Astrocyte (in vitro differentiated cells and primary cell): Measurements from ENCODE around the gene TICRR. TPM values are rescaled to one million over a fixed set of nuclear protein-coding genes. Genes with fewer than 3 reads are reported as not detected.

Experiments
- DNase-seq: peaks from one replicate; pipeline ENCODE4 v3.0.0-alpha.2; 2010; ENCODE audit warnings: low read depth
- FAIRE-seq: peaks from 2 replicates; lab custom pipeline; 2011; peaks lifted over from hg19 to GRCh38; lab: Jason Lieb, UNC
- H2AFZ ChIP-seq: 2 replicates; pipeline ENCODE4 v1.6.0; 2012; ENCODE audit warnings: low read depth, low read length, inconsistent platforms
- H3K27ac ChIP-seq: 2 replicates; pipeline ENCODE4 v1.5.1; 2011; ENCODE audit warnings: low read depth, low read length, inconsistent platforms
- H3K27me3 ChIP-seq: 2 replicates; pipeline ENCODE4 v1.6.0; 2011; ENCODE audit warnings: low read length, inconsistent platforms; ENCODE audit not compliant: insufficient read depth
- H3K36me3 ChIP-seq: 2 replicates; pipeline ENCODE4 v1.5.1; 2011; ENCODE audit warnings: low read length, inconsistent platforms; ENCODE audit not compliant: insufficient read depth
- H3K4me1 ChIP-seq: 2 replicates; pipeline ENCODE4 v1.5.1; 2011; ENCODE audit warnings: low read length, inconsistent platforms; ENCODE audit not compliant: insufficient read depth
- H3K4me2 ChIP-seq: 2 replicates; pipeline ENCODE4 v1.6.0; 2012; ENCODE audit warnings: low read length, inconsistent platforms
- H3K4me3 ChIP-seq: 2 replicates; pipeline ENCODE4 v1.5.1; 2011; ENCODE audit warnings: low read depth, mild to moderate bottlenecking, low read length, inconsistent platforms; ENCODE audit not compliant: insufficient read depth
- H3K79me2 ChIP-seq: 2 replicates; pipeline ENCODE4 v1.6.0; 2012; ENCODE audit warnings: mild to moderate bottlenecking, low read length, inconsistent platforms; ENCODE audit not compliant: insufficient read depth
- H3K9ac ChIP-seq: 2 replicates; pipeline ENCODE4 v1.6.0; 2012; ENCODE audit warnings: mild to moderate bottlenecking, low read length, inconsistent platforms
- H3K9me3 ChIP-seq: 2 replicates; pipeline ENCODE4 v1.5.1; 2012; ENCODE audit warnings: low read depth, mild to moderate bottlenecking, low read length, inconsistent platforms; ENCODE audit not compliant: insufficient read depth
- H4K20me1 ChIP-seq: 2 replicates; pipeline ENCODE4 v1.6.0; 2012; ENCODE audit warnings: low read length, inconsistent platforms; ENCODE audit not compliant: insufficient read depth
- H3K27ac Mint-ChIP-seq: one replicate; pipeline ENCODE4 v1.8.0; 2021; ENCODE audit warnings: mild to moderate bottlenecking, mixed read lengths; ENCODE audit not compliant: unreplicated experiment
- H3K27me3 Mint-ChIP-seq: one replicate; pipeline ENCODE4 v1.8.0; 2021; ENCODE audit warnings: low read depth, mixed read lengths; ENCODE audit not compliant: unreplicated experiment
- H3K36me3 Mint-ChIP-seq: one replicate; pipeline ENCODE4 v1.8.0; 2021; ENCODE audit warnings: low read depth, mixed read lengths; ENCODE audit not compliant: unreplicated experiment
- H3K4me1 Mint-ChIP-seq: one replicate; pipeline ENCODE4 v1.8.0; 2021; ENCODE audit warnings: low read depth, mixed read lengths; ENCODE audit not compliant: unreplicated experiment
- H3K4me3 Mint-ChIP-seq: one replicate; pipeline ENCODE4 v1.8.0; 2021; ENCODE audit warnings: mild to moderate bottlenecking, moderate library complexity, mixed read lengths; ENCODE audit not compliant: unreplicated experiment
- H3K9me3 Mint-ChIP-seq: one replicate; pipeline ENCODE4 v1.8.0; 2021; ENCODE audit warnings: mild to moderate bottlenecking, mixed read lengths; ENCODE audit not compliant: unreplicated experiment
- EZH2 ChIP-seq: IDR thresholded peaks from 2 replicates; pipeline ENCODE4 v1.6.1; 2012; ENCODE audit warnings: mild to moderate bottlenecking, low read length, inconsistent platforms; ENCODE audit not compliant: insufficient read depth
- total RNA-seq: library from RNA; stranded (reverse); gene quantifications from 2 replicates; pipeline ENCODE4 v1.2.1, GENCODE V29; 2021
- TF ChIP-seq, protein P1 (sequence below): IDR thresholded peaks from 2 replicates; pipeline ENCODE4 v1.5.1; 2011; ENCODE audit warnings: low read depth, mild to moderate bottlenecking, inconsistent platforms, low read length, moderate library complexity; ENCODE audit not compliant: insufficient read depth

The TICRR gene
- total RNA-seq, 1 donor from 2014 or later = 2.9 TPM

DNA sequence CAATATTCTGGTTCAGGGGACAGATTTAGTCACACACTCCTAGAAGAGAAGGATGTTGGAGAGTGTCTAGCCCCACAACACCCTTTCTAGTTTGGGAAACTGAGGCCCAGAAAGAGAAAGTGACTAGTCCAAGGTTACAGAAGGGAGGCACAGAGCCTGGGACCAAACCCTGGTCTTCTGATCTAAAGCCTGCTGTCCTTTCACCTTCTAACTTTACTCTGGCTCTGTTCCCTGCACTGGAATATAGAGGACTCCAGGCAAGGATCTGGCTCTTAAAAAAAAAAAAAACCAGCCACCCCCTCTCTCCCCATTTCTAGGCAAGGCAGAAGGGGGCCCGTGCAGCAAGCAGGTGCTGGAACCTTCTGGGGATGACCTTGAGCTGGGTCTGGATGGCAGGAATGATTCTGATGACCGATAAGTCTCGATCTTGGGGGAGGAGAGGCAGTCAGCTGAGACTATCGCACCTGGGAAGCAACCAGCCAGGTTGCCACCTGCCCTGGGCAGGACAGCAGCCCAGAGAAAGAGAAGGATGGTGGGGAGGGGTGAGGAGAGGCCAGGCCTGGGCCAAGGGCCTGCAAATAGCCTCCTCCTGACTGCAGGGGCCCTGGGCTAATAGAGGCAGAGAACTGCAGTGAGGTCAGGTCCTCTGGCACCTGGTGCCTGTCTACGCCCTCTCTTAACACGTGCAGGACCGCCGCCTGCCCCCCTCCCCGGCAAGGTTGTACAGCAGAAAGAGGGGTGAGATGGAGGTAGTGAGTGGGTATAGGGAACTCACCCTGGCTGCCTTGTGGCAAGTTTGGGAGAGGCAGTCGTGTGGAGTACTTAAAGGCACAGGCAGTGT is 48.4 kb upstream of the TICRR start:
- no peaks in the 10 kb centered on the region for H3K9me3 ChIP-seq
- DNase-seq (no peak), FAIRE-seq (no peak)
- H3K27me3 Mint-ChIP-seq = peaks cover 35% of the 10 kb centered on the region
- H3K4me3 ChIP-seq = no peak overlapping the region
- no peaks in the 10 kb centered on the region for H3K79me2 ChIP-seq
- H3K27me3 ChIP-seq = peaks cover 10% of the 10 kb centered on the region
- no peak overlapping the region for H3K9ac ChIP-seq
- no peaks in the 10 kb centered on the region for H3K36me3 ChIP-seq
- no peaks in the 10 kb centered on the region for H4K20me1 ChIP-seq
- no peak overlapping the region for H3K4me2 ChIP-seq
- peaks cover under 1% of the 10 kb centered on the region for H3K4me1 Mint-ChIP-seq
- no peaks in the 10 kb centered on the region for H3K4me1 ChIP-seq
- H2AFZ ChIP-seq = no peak overlapping the region
- H3K9me3 Mint-ChIP-seq = no peaks in the 10 kb centered on the region
- no peaks in the 10 kb centered on the region for H3K36me3 Mint-ChIP-seq
- H3K27ac Mint-ChIP-seq = no peak overlapping the region
- TF ChIP-seq EZH2 = no peak
- TF ChIP-seq, protein P1, sequence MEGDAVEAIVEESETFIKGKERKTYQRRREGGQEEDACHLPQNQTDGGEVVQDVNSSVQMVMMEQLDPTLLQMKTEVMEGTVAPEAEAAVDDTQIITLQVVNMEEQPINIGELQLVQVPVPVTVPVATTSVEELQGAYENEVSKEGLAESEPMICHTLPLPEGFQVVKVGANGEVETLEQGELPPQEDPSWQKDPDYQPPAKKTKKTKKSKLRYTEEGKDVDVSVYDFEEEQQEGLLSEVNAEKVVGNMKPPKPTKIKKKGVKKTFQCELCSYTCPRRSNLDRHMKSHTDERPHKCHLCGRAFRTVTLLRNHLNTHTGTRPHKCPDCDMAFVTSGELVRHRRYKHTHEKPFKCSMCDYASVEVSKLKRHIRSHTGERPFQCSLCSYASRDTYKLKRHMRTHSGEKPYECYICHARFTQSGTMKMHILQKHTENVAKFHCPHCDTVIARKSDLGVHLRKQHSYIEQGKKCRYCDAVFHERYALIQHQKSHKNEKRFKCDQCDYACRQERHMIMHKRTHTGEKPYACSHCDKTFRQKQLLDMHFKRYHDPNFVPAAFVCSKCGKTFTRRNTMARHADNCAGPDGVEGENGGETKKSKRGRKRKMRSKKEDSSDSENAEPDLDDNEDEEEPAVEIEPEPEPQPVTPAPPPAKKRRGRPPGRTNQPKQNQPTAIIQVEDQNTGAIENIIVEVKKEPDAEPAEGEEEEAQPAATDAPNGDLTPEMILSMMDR = no peak
- no peak overlapping the region for H3K27ac ChIP-seq
- no peak overlapping the region for H3K4me3 Mint-ChIP-seq

GRCh38 chr15:89528757-89529352 is 46.4 kb upstream of the TICRR start:
- FAIRE-seq (no peak), DNase-seq (no peak)
- no peak overlapping the region for H3K27ac Mint-ChIP-seq
- no peaks in the 10 kb centered on the region for H3K36me3 ChIP-seq
- no peak overlapping the region for H3K4me3 ChIP-seq
- H3K27me3 ChIP-seq = peaks cover 3% of the 10 kb centered on the region
- no peaks in the 10 kb centered on the region for H3K4me1 ChIP-seq
- peaks cover 2% of the 10 kb centered on the region for H3K4me1 Mint-ChIP-seq
- H3K9me3 Mint-ChIP-seq = peaks cover 3% of the 10 kb centered on the region
- no peak overlapping the region for H3K4me3 Mint-ChIP-seq
- H3K9ac ChIP-seq = no peak overlapping the region
- no peaks in the 10 kb centered on the region for H3K36me3 Mint-ChIP-seq
- H3K27ac ChIP-seq = no peak overlapping the region
- H4K20me1 ChIP-seq = no peaks in the 10 kb centered on the region
- TF ChIP-seq EZH2 = no peak
- TF ChIP-seq, protein P1 = no peak
- no peaks in the 10 kb centered on the region for H3K79me2 ChIP-seq
- no peaks in the 10 kb centered on the region for H3K9me3 ChIP-seq
- H2AFZ ChIP-seq = no peak overlapping the region
- no peak overlapping the region for H3K4me2 ChIP-seq
- peaks cover 24% of the 10 kb centered on the region for H3K27me3 Mint-ChIP-seq
